Fibroblast of mammary gland (primary cell): ENCODE measurements around the gene DIMT1.

ENCODE experiments used
- DNase-seq: peaks from one replicate; pipeline ENCODE4 v3.0.0-alpha.2; 2010; ENCODE audit warnings: low read depth
- H3K4me3 ChIP-seq: 2 replicates; pipeline ENCODE4 v1.5.1; 2011; ENCODE audit warnings: low read depth, mild to moderate bottlenecking, low read length, moderate library complexity; ENCODE audit not compliant: control insufficient read depth
- CTCF ChIP-seq: conservative IDR thresholded peaks from 2 replicates; pipeline ENCODE4 v1.5.1; 2011; ENCODE audit warnings: low read depth, low read length, inconsistent platforms; ENCODE audit not compliant: control insufficient read depth, insufficient read depth

Gene DIMT1

GRCh38 chr5:62386824-62387223 is 16.9 kb downstream of the DIMT1 start:
- no peak overlapping the region for H3K4me3 ChIP-seq
- peak; percentile 50 for DNase-seq
- TF ChIP-seq CTCF = no peak

GRCh38 chr5:62385816-62386400 is 17.8 kb downstream of the DIMT1 start:
- no peak for TF ChIP-seq CTCF
- H3K4me3 ChIP-seq = no peak overlapping the region
- no peak for DNase-seq

DNA sequence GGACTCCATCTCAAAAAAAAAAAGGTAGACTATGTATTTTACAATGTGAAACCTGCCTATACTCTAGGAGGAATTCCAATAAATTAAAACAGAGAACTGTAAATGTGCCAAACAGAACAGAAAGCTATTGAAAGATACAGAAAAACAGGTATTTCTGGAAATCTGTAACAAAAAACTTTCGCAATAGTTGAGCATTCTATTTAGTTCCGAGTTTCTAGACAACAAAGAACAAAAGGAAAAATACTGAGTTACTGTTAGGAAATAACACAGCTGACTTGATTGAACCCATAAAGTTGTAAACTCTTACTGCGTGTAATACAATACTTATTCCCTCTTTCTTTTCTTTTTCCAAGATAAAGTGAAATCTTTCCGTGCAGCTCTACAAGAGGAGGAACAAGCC is 18.6 kb downstream of the DIMT1 start:
- DNase-seq = no peak
- H3K4me3 ChIP-seq = no peak overlapping the region
- TF ChIP-seq CTCF = no peak

GRCh38 chr5:62376064-62376463 is 27.6 kb downstream of the DIMT1 start:
- no peak overlapping the region for H3K4me3 ChIP-seq
- TF ChIP-seq CTCF = no peak
- peak; percentile 21 for DNase-seq

- TF ChIP-seq CTCF = no peak
- H3K4me3 ChIP-seq = no peak overlapping the region
- no peak for DNase-seq
Measured at GRCh38 chr5:62375627-62376026, 28.1 kb downstream of the DIMT1 start.

- no peak for DNase-seq
- H3K4me3 ChIP-seq = no peak overlapping the region
- TF ChIP-seq CTCF = no peak
Measured at GRCh38 chr5:62374090-62374489, 29.6 kb downstream of the DIMT1 start.

- no peak overlapping the region for H3K4me3 ChIP-seq
- TF ChIP-seq CTCF = no peak
- no peak for DNase-seq
Measured at GRCh38 chr5:62373382-62373781, 30.3 kb downstream of the DIMT1 start.
